ENCODE data around the gene TPH2.

TPH2 gene

GRCh38 chr12:71945883-71946282 is 7.2 kb downstream of the TPH2 start:
- H3K4me3 ChIP-seq (ENCODE audit: low read depth, low read length) = no peak overlapping the region
- TF ChIP-seq, protein P1, sequence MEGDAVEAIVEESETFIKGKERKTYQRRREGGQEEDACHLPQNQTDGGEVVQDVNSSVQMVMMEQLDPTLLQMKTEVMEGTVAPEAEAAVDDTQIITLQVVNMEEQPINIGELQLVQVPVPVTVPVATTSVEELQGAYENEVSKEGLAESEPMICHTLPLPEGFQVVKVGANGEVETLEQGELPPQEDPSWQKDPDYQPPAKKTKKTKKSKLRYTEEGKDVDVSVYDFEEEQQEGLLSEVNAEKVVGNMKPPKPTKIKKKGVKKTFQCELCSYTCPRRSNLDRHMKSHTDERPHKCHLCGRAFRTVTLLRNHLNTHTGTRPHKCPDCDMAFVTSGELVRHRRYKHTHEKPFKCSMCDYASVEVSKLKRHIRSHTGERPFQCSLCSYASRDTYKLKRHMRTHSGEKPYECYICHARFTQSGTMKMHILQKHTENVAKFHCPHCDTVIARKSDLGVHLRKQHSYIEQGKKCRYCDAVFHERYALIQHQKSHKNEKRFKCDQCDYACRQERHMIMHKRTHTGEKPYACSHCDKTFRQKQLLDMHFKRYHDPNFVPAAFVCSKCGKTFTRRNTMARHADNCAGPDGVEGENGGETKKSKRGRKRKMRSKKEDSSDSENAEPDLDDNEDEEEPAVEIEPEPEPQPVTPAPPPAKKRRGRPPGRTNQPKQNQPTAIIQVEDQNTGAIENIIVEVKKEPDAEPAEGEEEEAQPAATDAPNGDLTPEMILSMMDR (IDR thresholded peaks at IDR 0.05; ENCODE audit: insufficient read depth, low read length, missing control alignments) = no peak
- POLR2A ChIA-PET = no interaction called here
- CTCF ChIA-PET = no interaction called here
- no peak for DNase-seq (ENCODE audit: low read depth, low spot score)

GRCh38 chr12:71947645-71948105 is 9.0 kb downstream of the TPH2 start:
- TF ChIP-seq, protein P1 (IDR thresholded peaks at IDR 0.05; ENCODE audit: insufficient read depth, low read length, missing control alignments) = no peak
- DNase-seq (ENCODE audit: low read depth, low spot score) = no peak
- no peak overlapping the region for H3K4me3 ChIP-seq (ENCODE audit: low read depth, low read length)
- CTCF ChIA-PET = no interaction called here
- POLR2A ChIA-PET = no interaction called here

GRCh38 chr12:71948390-71948789 is 9.7 kb downstream of the TPH2 start:
- CTCF ChIA-PET = no interaction called here
- H3K4me3 ChIP-seq (ENCODE audit: low read depth, low read length) = no peak overlapping the region
- TF ChIP-seq, protein P1 (IDR thresholded peaks at IDR 0.05; ENCODE audit: insufficient read depth, low read length, missing control alignments) = no peak
- no peak for DNase-seq (ENCODE audit: low read depth, low spot score)
- POLR2A ChIA-PET = no interaction called here

- ChIA-PET POLR2A (no interaction called here), CTCF (no interaction called here)
- TF ChIP-seq, protein P1 (IDR thresholded peaks at IDR 0.05; ENCODE audit: insufficient read depth, low read length, missing control alignments) = no peak
- H3K4me3 ChIP-seq (ENCODE audit: low read depth, low read length) = no peak overlapping the region
- no peak for DNase-seq (ENCODE audit: low read depth, low spot score)
These were observed 11.0 kb downstream of the TPH2 start for GRCh38 chr12:71949646-71950045.

DNA sequence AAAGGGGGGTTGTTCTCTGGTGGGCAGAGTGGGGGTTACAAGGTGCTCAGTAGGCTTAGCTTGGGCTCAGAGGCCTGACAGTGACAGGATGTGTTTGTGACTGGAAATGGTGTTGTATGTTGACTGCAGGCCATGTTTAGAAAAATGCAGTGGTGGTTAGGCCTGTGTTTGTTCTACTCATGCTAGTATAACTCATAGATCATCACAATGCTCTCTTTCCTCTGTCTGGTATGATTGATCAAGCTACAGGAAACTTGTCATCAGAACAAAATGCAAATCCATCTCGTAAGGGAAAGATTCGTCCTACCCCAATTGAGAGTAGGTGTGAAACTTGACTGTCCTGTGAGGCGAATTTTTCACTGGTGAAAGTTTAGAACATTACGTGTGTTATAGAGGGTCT is 11.8 kb downstream of the TPH2 start:
- TF ChIP-seq, protein P1 (IDR thresholded peaks at IDR 0.05; ENCODE audit: insufficient read depth, low read length, missing control alignments) = no peak
- ChIA-PET CTCF (no interaction called here), POLR2A (interaction anchor here (0.6 kb wide), 1 partner anchor 8 kb away, joined by 3 read pairs; no protein-coding TSS in a partner anchor)
- no peak for DNase-seq (ENCODE audit: low read depth, low spot score)
- H3K4me3 ChIP-seq (ENCODE audit: low read depth, low read length) = no peak overlapping the region

DNA sequence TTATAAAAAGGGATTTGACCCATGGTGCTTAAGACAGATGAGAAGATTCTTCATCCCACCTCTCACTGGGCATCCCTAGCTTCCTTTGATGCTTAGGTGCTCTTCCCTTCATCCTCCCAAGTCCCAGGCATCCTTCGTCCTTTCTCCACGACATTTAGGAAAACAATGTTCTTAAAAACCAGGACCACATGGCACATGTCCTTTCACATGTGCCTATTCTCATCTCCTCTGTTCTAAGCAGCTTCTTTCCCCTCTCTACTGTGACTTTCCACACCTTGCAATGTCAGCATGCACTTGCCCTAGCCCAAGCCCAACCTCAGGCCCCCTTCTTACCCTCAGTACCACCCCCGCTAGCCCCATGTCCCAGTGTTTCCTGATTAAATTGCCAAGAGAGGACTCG is 12.2 kb downstream of the TPH2 start:
- no peak overlapping the region for H3K4me3 ChIP-seq (ENCODE audit: low read depth, low read length)
- ChIA-PET CTCF (no interaction called here), POLR2A (interaction anchor here (0.6 kb wide), 1 partner anchor 8 kb away, joined by 3 read pairs; no protein-coding TSS in a partner anchor)
- DNase-seq (ENCODE audit: low read depth, low spot score) = no peak
- TF ChIP-seq, protein P1 (IDR thresholded peaks at IDR 0.05; ENCODE audit: insufficient read depth, low read length, missing control alignments) = no peak

All from AG04449 (cell line).